CD4-positive, alpha-beta memory T cell (primary cell): ENCODE data around the gene JAM3. TPM values are rescaled to one million over a fixed set of nuclear protein-coding genes. Genes with fewer than 3 reads are reported as not detected.

Experiments
- CTCF ChIA-PET: fragments of 350-600 bp; sonication (Branson Sonifier 250); formaldehyde crosslinking; loops from one replicate; lab custom pipeline; 2021; ENCODE audit warnings: inconsistent platforms; ENCODE audit not compliant: partially characterized antibody; lab: Charles Lee
- POLR2A ChIA-PET: fragments of 350-600 bp; sonication (Branson Sonifier 250); formaldehyde crosslinking; loops from one replicate; lab custom pipeline; 2021; ENCODE audit not compliant: partially characterized antibody; lab: Charles Lee
- DNase-seq, 5 donors: peaks; one replicate each; pipeline versions ENCODE4 v3.0.0 to v3.0.0-alpha.2; 2020 to 2022; ENCODE audit warnings: mixed read lengths in 1 of 5
- H3K27ac ChIP-seq: one replicate; pipeline ENCODE4 v1.7.0; 2013; ENCODE audit warnings: low read depth, low read length
- H3K27me3 ChIP-seq: 2 replicates; pipeline ENCODE4 v1.7.0; 2013; ENCODE audit warnings: mild to moderate bottlenecking, low read length, moderate library complexity; ENCODE audit not compliant: insufficient read depth
- H3K36me3 ChIP-seq: 2 replicates; pipeline ENCODE4 v1.7.0; 2013; ENCODE audit warnings: mild to moderate bottlenecking, low read length, moderate library complexity; ENCODE audit not compliant: insufficient read depth
- H3K4me1 ChIP-seq: 2 replicates; pipeline ENCODE4 v1.7.0; 2013; ENCODE audit warnings: mild to moderate bottlenecking, low read length, moderate library complexity; ENCODE audit not compliant: insufficient read depth
- H3K4me3 ChIP-seq, 2 donors: one replicate each; pipeline ENCODE4 v1.7.0; 2013; ENCODE audit warnings: low read length in 2 of 2, mild to moderate bottlenecking in 1 of 2
- H3K9me3 ChIP-seq, 2 donors: one replicate each; pipeline ENCODE4 v1.7.0; 2013; ENCODE audit warnings: low read length in 2 of 2, control low read depth in 1 of 2; ENCODE audit not compliant: control insufficient read depth in 1 of 2
- H3K27ac Mint-ChIP-seq, 7 donors: one replicate each; pipeline ENCODE4 v1.8.0; 2020 to 2021; ENCODE audit warnings: mixed read lengths in 7 of 7, mild to moderate bottlenecking in 6 of 7, inconsistent platforms in 3 of 7, moderate library complexity in 3 of 7
- H3K27me3 Mint-ChIP-seq, 2 donors: one replicate each; pipeline ENCODE4 v1.8.0; 2020 to 2021; ENCODE audit warnings: mixed read lengths in 2 of 2
- H3K36me3 Mint-ChIP-seq, 2 donors: one replicate each; pipeline ENCODE4 v1.8.0; 2020 to 2021; ENCODE audit warnings: mixed read lengths in 2 of 2, inconsistent platforms in 1 of 2, mild to moderate bottlenecking in 1 of 2
- H3K4me1 Mint-ChIP-seq, 4 donors: one replicate each; pipeline ENCODE4 v1.8.0; 2020 to 2021; ENCODE audit warnings: mixed read lengths in 4 of 4, mild to moderate bottlenecking in 1 of 4
- H3K4me3 Mint-ChIP-seq, 8 donors: one replicate each; pipeline ENCODE4 v1.8.0; 2020 to 2021; ENCODE audit warnings: mixed read lengths in 8 of 8, mild to moderate bottlenecking in 7 of 8, moderate library complexity in 6 of 8, inconsistent platforms in 3 of 8
- H3K9me3 Mint-ChIP-seq, 8 donors: one replicate each; pipeline ENCODE4 v1.8.0; 2020 to 2021; ENCODE audit warnings: mixed read lengths in 8 of 8, mild to moderate bottlenecking in 5 of 8, inconsistent platforms in 3 of 8, moderate library complexity in 1 of 8
- intact Hi-C: fragments of 100-400 bp; cut with micrococcal nuclease; formaldehyde crosslinking; loops from one replicate; pipeline ENCODE4 v1.15.1; 2023
- polyA plus RNA-seq, 2 donors: library from polyadenylated mRNA; unstranded; fragments of 300-500 nt; fragmentation: Illumina TruSeq; gene quantifications; one replicate each; pipeline ENCODE4 v1.2.3, GENCODE V29; 2021
- total RNA-seq, 2 experiments: library from RNA; stranded (reverse); gene quantifications; one replicate each; pipeline ENCODE4 v1.2.3, GENCODE V29; 2021

JAM3 gene
- total and polyA plus RNA-seq, 4 experiments from 2014 or later, result 6.5 to 8.3 (median 6.7) TPM

GRCh38 chr11:134069426-134070341, 812 bp downstream of the JAM3 start:
- H3K36me3 Mint-ChIP-seq, result no peaks in the 10 kb centered on the region
- CTCF ChIA-PET, result interaction anchor here (0.8 to 3.6 kb wide), 4 partner anchors 10 to 142 kb away, joined by 3 to 18 read pairs (median 8); no protein-coding TSS in a partner anchor
- Histone ChIP-seq H3K36me3 (no peaks in the 10 kb centered on the region), H3K4me1 (peaks cover 7% of the 10 kb centered on the region), H3K9me3 (no peaks in the 10 kb centered on the region), H3K27me3 (no peaks in the 10 kb centered on the region), H3K27ac (no peak overlapping the region), H3K4me3 (no peak overlapping the region)
- peaks cover 5 to 14% (median 9%) of the 10 kb centered on the region in 4 donors for H3K4me1 Mint-ChIP-seq
- no peak for DNase-seq
- H3K9me3 Mint-ChIP-seq, result peaks cover 0 to 2% (median 0%) of the 10 kb centered on the region in 8 donors
- H3K27me3 Mint-ChIP-seq, result peaks cover 2 to 4% of the 10 kb centered on the region in 2 donors
- peak overlapping the region; percentile 40 to 79 (median 66) for H3K4me3 Mint-ChIP-seq
- POLR2A ChIA-PET, result interaction anchor here (0.6 to 1.7 kb wide), 9 partner anchors 9 to 160 kb away, joined by 3 to 10 read pairs (median 3); no protein-coding TSS in a partner anchor
- intact Hi-C loops, result loop anchor here (2.0 to 5.0 kb wide), 2 partner anchors 33 to 122 kb away; no protein-coding TSS in a partner anchor
- peak overlapping the region; percentile 60 to 93 (median 74) for H3K27ac Mint-ChIP-seq

GRCh38 chr11:134070342-134070845, 1.5 kb downstream of the JAM3 start:
- no peaks in the 10 kb centered on the region for H3K36me3 ChIP-seq
- no peaks in the 10 kb centered on the region for H3K9me3 Mint-ChIP-seq
- H3K4me1 Mint-ChIP-seq, result peaks cover 5 to 14% (median 9%) of the 10 kb centered on the region in 4 donors
- no peaks in the 10 kb centered on the region for H3K36me3 Mint-ChIP-seq
- H3K27me3 Mint-ChIP-seq, result peaks cover 2 to 4% of the 10 kb centered on the region in 2 donors
- intact Hi-C loops, result no loop called here
- no peak for DNase-seq
- H3K4me1 ChIP-seq, result peaks cover 7% of the 10 kb centered on the region
- no peaks in the 10 kb centered on the region for H3K27me3 ChIP-seq
- H3K4me3 ChIP-seq, result no peak overlapping the region
- no peak overlapping the region for H3K27ac ChIP-seq
- H3K4me3 Mint-ChIP-seq, result peak overlapping the region in 5 of 8 donors; percentile 13 to 71 (median 59)
- POLR2A ChIA-PET, result interaction anchor here (0.7 kb wide), 1 partner anchor 79 kb away, joined by 3 read pairs; no protein-coding TSS in a partner anchor
- CTCF ChIA-PET, result interaction anchor here (0.8 to 3.6 kb wide), 5 partner anchors 10 to 143 kb away, joined by 3 to 18 read pairs (median 14); no protein-coding TSS in a partner anchor
- H3K27ac Mint-ChIP-seq, result peak overlapping the region; percentile 8 to 93 (median 75)
- no peaks in the 10 kb centered on the region for H3K9me3 ChIP-seq

- Histone ChIP-seq H3K4me3 (no peak overlapping the region), H3K27ac (no peak overlapping the region), H3K4me1 (peaks cover 7% of the 10 kb centered on the region), H3K9me3 (no peaks in the 10 kb centered on the region), H3K36me3 (no peaks in the 10 kb centered on the region), H3K27me3 (no peaks in the 10 kb centered on the region)
- CTCF ChIA-PET, result interaction anchor here (1.1 to 3.6 kb wide), 4 partner anchors 10 to 144 kb away, joined by 3 to 17 read pairs (median 9); no protein-coding TSS in a partner anchor
- POLR2A ChIA-PET, result interaction anchor here (1.0 to 1.2 kb wide), 2 partner anchors 13 to 34 kb away, joined by 3 to 4 read pairs; no protein-coding TSS in a partner anchor
- H3K27me3 Mint-ChIP-seq, result peaks cover 0 to 2% of the 10 kb centered on the region in 2 donors
- H3K27ac Mint-ChIP-seq, result peak overlapping the region in 1 of 7 donors; percentile 78
- no peaks in the 10 kb centered on the region for H3K9me3 Mint-ChIP-seq
- intact Hi-C loops, result no loop called here
- H3K4me1 Mint-ChIP-seq, result peaks cover 5 to 14% (median 9%) of the 10 kb centered on the region in 4 donors
- DNase-seq, result no peak
- no peak overlapping the region for H3K4me3 Mint-ChIP-seq
- no peaks in the 10 kb centered on the region for H3K36me3 Mint-ChIP-seq
These were observed 2.4 kb downstream of the JAM3 start for GRCh38 chr11:134071306-134071705.

GRCh38 chr11:134071766-134072402, 3.0 kb downstream of the JAM3 start:
- Mint-ChIP-seq H3K27me3 (no peaks in the 10 kb centered on the region), H3K4me1 (peaks cover 5 to 14% (median 9%) of the 10 kb centered on the region in 4 donors), H3K27ac (peak overlapping the region in 1 of 7 donors; percentile 78), H3K4me3 (no peak overlapping the region), H3K36me3 (no peaks in the 10 kb centered on the region), H3K9me3 (no peaks in the 10 kb centered on the region)
- Histone ChIP-seq H3K27ac (no peak overlapping the region), H3K36me3 (no peaks in the 10 kb centered on the region), H3K4me1 (peaks cover 7% of the 10 kb centered on the region), H3K4me3 (no peak overlapping the region), H3K9me3 (no peaks in the 10 kb centered on the region), H3K27me3 (no peaks in the 10 kb centered on the region)
- intact Hi-C loops, result no loop called here
- no peak for DNase-seq
- ChIA-PET POLR2A (interaction anchor here (1.0 to 1.2 kb wide), 2 partner anchors 12 to 34 kb away, joined by 3 to 4 read pairs; no protein-coding TSS in a partner anchor), CTCF (interaction anchor here (1.1 to 3.6 kb wide), 3 partner anchors 11 to 144 kb away, joined by 4 to 17 read pairs (median 14); no protein-coding TSS in a partner anchor)

GRCh38 chr11:134072844-134073243, 4.0 kb downstream of the JAM3 start:
- CTCF ChIA-PET, result interaction anchor here (3.0 to 3.6 kb wide), 2 partner anchors 22 to 145 kb away, joined by 14 to 17 read pairs; no protein-coding TSS in a partner anchor

GRCh38 chr11:134074346-134074745, 5.5 kb downstream of the JAM3 start:
- peaks cover 0 to 2% of the 10 kb centered on the region in 2 donors for H3K27me3 Mint-ChIP-seq

More at GRCh38 chr11:134072844-134073243, 4.0 kb downstream of the JAM3 start:
- Mint-ChIP-seq H3K27me3 (no peaks in the 10 kb centered on the region), H3K36me3 (no peaks in the 10 kb centered on the region), H3K27ac (peak overlapping the region in 1 of 7 donors; percentile 72), H3K9me3 (no peaks in the 10 kb centered on the region), H3K4me3 (no peak overlapping the region), H3K4me1 (peaks cover 5 to 14% (median 9%) of the 10 kb centered on the region in 4 donors)
- POLR2A ChIA-PET, result no interaction called here
- intact Hi-C loops, result no loop called here
- H3K27ac ChIP-seq, result no peak overlapping the region
- H3K27me3 ChIP-seq, result no peaks in the 10 kb centered on the region
- H3K4me1 ChIP-seq, result peaks cover 7% of the 10 kb centered on the region
- no peak for DNase-seq
- no peaks in the 10 kb centered on the region for H3K9me3 ChIP-seq
- no peak overlapping the region for H3K4me3 ChIP-seq
- no peaks in the 10 kb centered on the region for H3K36me3 ChIP-seq

More at GRCh38 chr11:134074346-134074745, 5.5 kb downstream of the JAM3 start:
- Histone ChIP-seq H3K9me3 (no peaks in the 10 kb centered on the region), H3K4me3 (no peak overlapping the region), H3K36me3 (no peaks in the 10 kb centered on the region), H3K4me1 (no peaks in the 10 kb centered on the region), H3K27ac (no peak overlapping the region), H3K27me3 (no peaks in the 10 kb centered on the region)
- Mint-ChIP-seq H3K9me3 (no peaks in the 10 kb centered on the region), H3K4me1 (peaks cover 0 to 5% (median 1%) of the 10 kb centered on the region in 4 donors), H3K4me3 (no peak overlapping the region), H3K27ac (no peak overlapping the region), H3K36me3 (peaks cover 0 to 2% of the 10 kb centered on the region in 2 donors)
- no peak for DNase-seq
- CTCF ChIA-PET, result interaction anchor here (0.6 kb wide), 1 partner anchor 60 kb away, joined by 3 read pairs; no protein-coding TSS in a partner anchor
- POLR2A ChIA-PET, result no interaction called here
- intact Hi-C loops, result no loop called here
